HCT116 (cell line): ENCODE measurements around the gene MRPL34. TPM values are rescaled to one million over a fixed set of nuclear protein-coding genes. Genes with fewer than 3 reads are reported as not detected.

Experiments used
- ATAC-seq: fragments of 200-7000 bp; cut with Tn5 transposase; 2 replicates; pipeline ENCODE4 v1.9.1; 2020; ENCODE audit warnings: mild to moderate bottlenecking, moderate library complexity
- BruUV-seq: library from RNA; stranded (reverse); fragments of 400-500 nt; replicated peaks from 2 replicates; lab custom pipeline; 2021; lab: Mats Ljungman, UMichigan
- CTCF ChIA-PET: fragments of 300-600 bp; sonication (Branson Sonifier 250); formaldehyde crosslinking; loops from one replicate; lab custom pipeline; 2021; ENCODE audit warnings: antibody characterized with exemption; lab: Charles Lee
- POLR2A ChIA-PET: fragments of 300-600, 350-600 bp; sonication (Branson Sonifier 250); formaldehyde crosslinking; loops from one replicate; lab custom pipeline; 2021; ENCODE audit warnings: antibody characterized with exemption; lab: Charles Lee
- RAD21 ChIA-PET, 2 experiments: fragments of 300-600 bp; sonication (Branson Sonifier 250); formaldehyde crosslinking; loops; one replicate each; lab custom pipeline; 2023; ENCODE audit warnings: low total read pairs in 2 of 2; ENCODE audit not compliant: uncharacterized antibody in 2 of 2, unreplicated experiment in 2 of 2, low non-redundant PET in 1 of 2; lab: Charles Lee
- DNase-seq: peaks from one replicate; pipeline ENCODE4 v3.0.0-alpha.2; 2010; ENCODE audit warnings: low read depth, low spot score
- H2AFZ ChIP-seq: fragments of 200-600 bp; shearing (Covaris generic), sonication (generic); 2 replicates; pipeline ENCODE4 v1.6.1; 2017; ENCODE audit warnings: low read depth, mixed run types, mixed read lengths, antibody characterized with exemption, low read length; ENCODE audit not compliant: poor library complexity, severe bottlenecking
- H3K27ac ChIP-seq: 2 replicates; pipeline ENCODE4 v1.5.1; 2012; ENCODE audit warnings: low read depth, low read length
- H3K27me3 ChIP-seq: fragments of 200-600 bp; sonication (generic); 2 replicates; pipeline ENCODE4 v1.6.1; 2016; ENCODE audit warnings: mixed run types, low read length, mixed read lengths; ENCODE audit not compliant: insufficient read depth
- H3K36me3 ChIP-seq, 2 experiments: fragments of 200-500 bp in 1 of 2; fragments of 200-600 bp in 1 of 2; sonication (Bioruptor generic) in 1 of 2; sonication (generic) in 1 of 2; 2 replicates each; pipeline versions ENCODE4 v1.5.1 to v1.6.1; 2014 to 2016; ENCODE audit warnings: low read length in 2 of 2, inconsistent platforms in 1 of 2, mixed read lengths in 1 of 2, mixed run types in 1 of 2; ENCODE audit not compliant: insufficient read depth in 2 of 2, control insufficient read depth in 1 of 2
- H3K4me1 ChIP-seq, 2 experiments: fragments of 200-600 bp in 1 of 2; sonication (generic) in 1 of 2; 2 replicates each; pipeline versions ENCODE4 v1.5.1 to v1.6.1; 2012 to 2017; ENCODE audit warnings: low read length in 2 of 2, inconsistent platforms in 1 of 2, mild to moderate bottlenecking in 1 of 2, mixed read lengths in 1 of 2, mixed run types in 1 of 2, moderate library complexity in 1 of 2; ENCODE audit not compliant: insufficient read depth in 2 of 2, control insufficient read depth in 1 of 2
- H3K4me2 ChIP-seq: fragments of 200-600 bp; sonication (generic); 2 replicates; pipeline ENCODE4 v1.6.1; 2017; ENCODE audit warnings: mixed run types, low read length, mixed read lengths
- H3K4me3 ChIP-seq, 2 experiments: fragments of 200-600 bp in 1 of 2; sonication (generic) in 1 of 2; replicated peaks in 1 of 2; 2 replicates each; pipeline ENCODE4 v1.5.1; 2011 to 2016; ENCODE audit warnings: low read length in 2 of 2, control low read depth in 1 of 2, low read depth in 1 of 2, mild to moderate bottlenecking in 1 of 2, mixed read lengths in 1 of 2, mixed run types in 1 of 2
- H3K79me2 ChIP-seq: fragments of 200-600 bp; sonication (generic); 2 replicates; pipeline ENCODE4 v1.6.1; 2017; ENCODE audit warnings: mild to moderate bottlenecking, mixed run types, low read length, moderate library complexity, mixed read lengths; ENCODE audit not compliant: insufficient read depth
- H3K9ac ChIP-seq: fragments of 200-600 bp; sonication (generic); 2 replicates; pipeline ENCODE4 v1.6.1; 2016; ENCODE audit warnings: low read length, mixed read lengths
- H3K9me2 ChIP-seq: fragments of 200-600 bp; sonication (generic), shearing (Covaris generic); 2 replicates; pipeline ENCODE4 v1.6.1; 2017; ENCODE audit warnings: mixed run types, mild to moderate bottlenecking, moderate library complexity; ENCODE audit not compliant: insufficient read depth
- H3K9me3 ChIP-seq, 2 experiments: fragments of 200-500 bp in 1 of 2; fragments of 200-600 bp in 1 of 2; sonication (Bioruptor generic) in 1 of 2; sonication (generic) in 1 of 2; 2 replicates each; pipeline ENCODE4 v1.6.1; 2014 to 2017; ENCODE audit warnings: low read length in 2 of 2, mixed read lengths in 2 of 2, inconsistent platforms in 1 of 2, low read depth in 1 of 2, mild to moderate bottlenecking in 1 of 2, mixed run types in 1 of 2, moderate library complexity in 1 of 2; ENCODE audit not compliant: control insufficient read depth in 1 of 2, insufficient read depth in 1 of 2
- H4K20me1 ChIP-seq: fragments of 200-600 bp; sonication (generic), shearing (Covaris generic); 2 replicates; pipeline ENCODE4 v1.6.1; 2017; ENCODE audit warnings: mixed run types, mild to moderate bottlenecking, moderate library complexity; ENCODE audit not compliant: insufficient read depth
- ATF3 ChIP-seq: IDR thresholded peaks from 2 replicates; pipeline ENCODE4 v1.6.1; 2012
- CBX3 ChIP-seq: IDR thresholded peaks from 2 replicates; pipeline ENCODE4 v1.6.1; 2012; ENCODE audit warnings: low read depth
- CEBPB ChIP-seq: IDR thresholded peaks from 2 replicates; pipeline ENCODE4 v1.6.1; 2012; ENCODE audit warnings: low read depth
- EGR1 ChIP-seq: IDR thresholded peaks from 2 replicates; pipeline ENCODE4 v1.6.1; 2012; ENCODE audit warnings: low read depth
- EZH2 ChIP-seq: fragments of 200-600 bp; sonication (generic); IDR thresholded peaks from 2 replicates; pipeline ENCODE4 v1.6.1; 2017; ENCODE audit warnings: antibody characterized with exemption, mixed run types
- JUND ChIP-seq: IDR thresholded peaks from 2 replicates; pipeline ENCODE4 v1.6.1; 2012
- POLR2A ChIP-seq: IDR thresholded peaks from 2 replicates; pipeline ENCODE4 v1.7.0; 2011; ENCODE audit warnings: borderline replicate concordance; ENCODE audit not compliant: insufficient read depth, insufficient read length; ENCODE audit errors: extremely low read depth
- RAD21 ChIP-seq: IDR thresholded peaks from 2 replicates; pipeline ENCODE4 v1.6.1; 2012; ENCODE audit warnings: low read depth, mild to moderate bottlenecking
- REST ChIP-seq: IDR thresholded peaks from 2 replicates; pipeline ENCODE4 v1.6.1; 2012; ENCODE audit warnings: low read depth
- SP1 ChIP-seq: IDR thresholded peaks from 2 replicates; pipeline ENCODE4 v1.6.1; 2012; ENCODE audit warnings: low read depth
- YY1 ChIP-seq: IDR thresholded peaks from 2 replicates; pipeline ENCODE4 v1.6.1; 2011; ENCODE audit warnings: low read length, low read depth, moderate library complexity, mild to moderate bottlenecking; ENCODE audit not compliant: insufficient replicate concordance; ENCODE audit errors: extremely low read depth
- ZFX ChIP-seq: fragments of 450-650 bp; IDR thresholded peaks from 2 replicates; pipeline ENCODE4 v1.6.1; 2017
- ZNF274 ChIP-seq: fragments of 200-500 bp; sonication (Bioruptor generic); IDR thresholded peaks from 2 replicates; pipeline ENCODE4 v1.6.1; 2014; ENCODE audit warnings: mild to moderate bottlenecking, low read depth, low read length, inconsistent platforms
- intact Hi-C: fragments of 100-400 bp; cut with micrococcal nuclease; formaldehyde crosslinking; loops from 2 replicates; pipeline ENCODE4 v1.10.0; 2022
- total RNA-seq: library from RNA; stranded (reverse); gene quantifications from one replicate; pipeline ENCODE4 v1.2.1, GENCODE V29; 2021; ENCODE audit not compliant: unreplicated experiment

Gene MRPL34
- total RNA-seq, 1 experiment from 2014 or later, result 114 TPM

- 0 out of 2 replicates have a peak overlapping the region, but pooled peaks have one; percentile 90 for H3K27ac ChIP-seq
- intact Hi-C loops, result no loop called here
- ATAC-seq, result no peak
- TF ChIP-seq REST (no peak), POLR2A (no peak), YY1 (no peak), EZH2 (no peak), CBX3 (no peak), ATF3 (no peak), ZFX (no peak), EGR1 (no peak), ZNF274 (no peak), JUND (no peak), SP1 (no peak), CEBPB (no peak), RAD21 (no peak)
- H3K4me2 ChIP-seq, result no peak overlapping the region
- no peak for DNase-seq
- no peaks in the 10 kb centered on the region for H3K79me2 ChIP-seq
- ChIA-PET CTCF (interaction anchor here (1.8 to 3.0 kb wide), 2 partner anchors 9 to 17 kb away, joined by 5 to 12 read pairs; partner anchors contain the start of gene DDA1), RAD21 (no interaction called here), POLR2A (interaction anchor here (2.8 kb wide), 1 partner anchor 17 kb away, joined by 9 read pairs; the partner anchor contains the start of gene DDA1)
- no peaks in the 10 kb centered on the region for H3K9me3 ChIP-seq
- H3K4me3 ChIP-seq, result no peak overlapping the region
- no peaks in the 10 kb centered on the region for H3K9me2 ChIP-seq
- peaks cover 0 to 6% of the 10 kb centered on the region in 2 experiments; a peak in 1 of 4 replicates for H3K36me3 ChIP-seq
- H4K20me1 ChIP-seq, result no peaks in the 10 kb centered on the region
- peaks cover 5 to 18% of the 10 kb centered on the region in 2 experiments for H3K4me1 ChIP-seq
- no TSS peak for BruUV-seq
- H3K9ac ChIP-seq, result no peak overlapping the region
- H3K27me3 ChIP-seq, result no peaks in the 10 kb centered on the region
- H2AFZ ChIP-seq, result no peak overlapping the region
These were observed 20.4 kb downstream of the MRPL34 start for GRCh38 chr19:17325881-17326594.
